HEK293T (cell line): ENCODE results near the gene PLPP2.

Source experiments
- CTCF ChIA-PET: fragments of 350-600 bp; formaldehyde crosslinking; extraction: SDS; loops from one replicate; lab custom pipeline; 2021; ENCODE audit warnings: antibody characterized with exemption, inconsistent platforms; lab: Yijun Ruan, JAX
- POLR2A ChIA-PET: fragments of 350-600 bp; formaldehyde crosslinking; extraction: SDS; loops from one replicate; lab custom pipeline; 2020; ENCODE audit warnings: antibody characterized with exemption, inconsistent platforms; lab: Yijun Ruan, JAX
- DNase-seq: peaks from one replicate; pipeline ENCODE4 v3.0.0; 2012; ENCODE audit warnings: mixed read lengths; ENCODE audit errors: extremely low spot score
- ARNT ChIP-seq: fragments of 450-650 bp; IDR thresholded peaks from 2 replicates; pipeline ENCODE4 v1.6.1; 2017; ENCODE audit warnings: mild to moderate bottlenecking
- BHLHE40 ChIP-seq: fragments of 450-650 bp; IDR thresholded peaks from 2 replicates; pipeline ENCODE4 v1.6.1; 2016; ENCODE audit warnings: mild to moderate bottlenecking, moderate library complexity, borderline replicate concordance
- CTBP1 ChIP-seq: fragments of 450-650 bp; IDR thresholded peaks from 2 replicates; pipeline ENCODE4 v1.6.1; 2016; ENCODE audit warnings: borderline replicate concordance
- ELF4 ChIP-seq: fragments of 450-650 bp; IDR thresholded peaks from 2 replicates; pipeline ENCODE4 v1.6.1; 2017; ENCODE audit warnings: antibody characterized with exemption
- FOXA1 ChIP-seq: fragments of 450-650 bp; IDR thresholded peaks from 2 replicates; pipeline ENCODE4 v1.6.1; 2016; ENCODE audit warnings: mild to moderate bottlenecking
- FOXK2 ChIP-seq: fragments of 450-650 bp; IDR thresholded peaks from 2 replicates; pipeline ENCODE4 v1.6.1; 2016; ENCODE audit warnings: mild to moderate bottlenecking
- FOXM1 ChIP-seq: fragments of 450-650 bp; IDR thresholded peaks from 2 replicates; pipeline ENCODE4 v1.6.1; 2017; ENCODE audit warnings: mild to moderate bottlenecking, borderline replicate concordance
- HDGF ChIP-seq: fragments of 450-650 bp; IDR thresholded peaks from 2 replicates; pipeline ENCODE4 v1.6.1; 2017; ENCODE audit warnings: antibody characterized with exemption, borderline replicate concordance
- L3MBTL2 ChIP-seq: fragments of 450-650 bp; conservative IDR thresholded peaks from 2 replicates; pipeline ENCODE4 v1.6.1; 2016; ENCODE audit warnings: mild to moderate bottlenecking
- LEF1 ChIP-seq: fragments of 450-650 bp; IDR thresholded peaks from 2 replicates; pipeline ENCODE4 v1.6.1; 2017; ENCODE audit warnings: mild to moderate bottlenecking, borderline replicate concordance
- NFRKB ChIP-seq: fragments of 450-650 bp; IDR thresholded peaks from 2 replicates; pipeline ENCODE4 v1.6.1; 2016; ENCODE audit warnings: mild to moderate bottlenecking, moderate library complexity
- SP1 ChIP-seq: fragments of 450-650 bp; IDR thresholded peaks from 2 replicates; pipeline ENCODE4 v1.6.1; 2017
- SUZ12 ChIP-seq: fragments of 450-650 bp; IDR thresholded peaks from 2 replicates; pipeline ENCODE4 v1.6.1; 2016; ENCODE audit warnings: mild to moderate bottlenecking
- TARDBP ChIP-seq: fragments of 450-650 bp; IDR thresholded peaks from 2 replicates; pipeline ENCODE4 v1.6.1; 2016
- ZNF384 ChIP-seq: fragments of 450-650 bp; IDR thresholded peaks from 2 replicates; pipeline ENCODE4 v1.6.1; 2016
- TF ChIP-seq, protein P1 (sequence below): fragments of 450-650 bp; IDR thresholded peaks from 2 replicates; pipeline ENCODE4 v1.6.1; 2016

PLPP2 gene

DNA sequence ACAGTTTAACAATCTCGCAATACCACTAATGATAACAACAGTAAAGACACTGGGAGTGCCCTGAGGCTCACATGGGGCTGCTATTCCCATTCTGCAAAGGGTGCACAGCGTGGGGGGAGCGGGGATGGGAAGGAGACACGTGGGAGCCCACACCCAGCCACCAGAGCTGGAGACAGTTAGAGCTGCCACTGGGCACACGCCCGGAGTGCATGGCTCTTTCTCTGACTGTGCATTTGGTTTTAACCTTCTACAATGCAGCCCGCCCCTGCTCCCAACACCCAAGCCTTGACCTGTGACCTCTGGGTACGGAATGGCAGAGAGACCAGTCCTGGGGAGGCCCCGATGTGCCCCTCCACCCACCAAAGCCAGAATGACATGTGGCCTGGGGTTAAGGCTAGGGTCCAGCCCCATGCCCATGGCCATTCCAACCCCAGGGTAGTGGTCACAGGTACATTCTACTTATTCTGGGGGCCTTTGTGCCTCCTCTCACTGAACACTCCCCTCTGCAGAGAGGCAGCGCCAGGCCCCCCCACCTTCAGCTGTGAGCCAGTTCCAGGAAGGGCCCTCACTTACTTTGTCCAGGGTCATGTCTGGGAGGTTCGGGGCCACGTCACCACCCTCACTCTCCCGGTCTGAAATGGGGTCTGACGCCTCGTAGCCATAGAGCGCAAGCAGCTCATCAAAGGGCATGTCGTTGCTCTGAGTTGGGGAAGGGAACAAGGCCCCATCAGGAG lies 36.3 kb upstream of the PLPP2 start:
- no peak for DNase-seq
- CTCF ChIA-PET: no interaction called here
- TF ChIP-seq TARDBP: no peak
- POLR2A ChIA-PET: interaction anchor here (1.2 kb wide), 1 partner anchor 16 kb away, joined by 3 read pairs; no protein-coding TSS in a partner anchor

GRCh38 chr19:326871-327270 lies 35.7 kb upstream of the PLPP2 start:
- no peak for DNase-seq
- ChIA-PET CTCF (no interaction called here), POLR2A (no interaction called here)
- TF ChIP-seq, protein P1, sequence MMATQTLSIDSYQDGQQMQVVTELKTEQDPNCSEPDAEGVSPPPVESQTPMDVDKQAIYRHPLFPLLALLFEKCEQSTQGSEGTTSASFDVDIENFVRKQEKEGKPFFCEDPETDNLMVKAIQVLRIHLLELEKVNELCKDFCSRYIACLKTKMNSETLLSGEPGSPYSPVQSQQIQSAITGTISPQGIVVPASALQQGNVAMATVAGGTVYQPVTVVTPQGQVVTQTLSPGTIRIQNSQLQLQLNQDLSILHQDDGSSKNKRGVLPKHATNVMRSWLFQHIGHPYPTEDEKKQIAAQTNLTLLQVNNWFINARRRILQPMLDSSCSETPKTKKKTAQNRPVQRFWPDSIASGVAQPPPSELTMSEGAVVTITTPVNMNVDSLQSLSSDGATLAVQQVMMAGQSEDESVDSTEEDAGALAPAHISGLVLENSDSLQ: no peak
- TF ChIP-seq LEF1: no peak
- no peak for TF ChIP-seq FOXK2

DNA sequence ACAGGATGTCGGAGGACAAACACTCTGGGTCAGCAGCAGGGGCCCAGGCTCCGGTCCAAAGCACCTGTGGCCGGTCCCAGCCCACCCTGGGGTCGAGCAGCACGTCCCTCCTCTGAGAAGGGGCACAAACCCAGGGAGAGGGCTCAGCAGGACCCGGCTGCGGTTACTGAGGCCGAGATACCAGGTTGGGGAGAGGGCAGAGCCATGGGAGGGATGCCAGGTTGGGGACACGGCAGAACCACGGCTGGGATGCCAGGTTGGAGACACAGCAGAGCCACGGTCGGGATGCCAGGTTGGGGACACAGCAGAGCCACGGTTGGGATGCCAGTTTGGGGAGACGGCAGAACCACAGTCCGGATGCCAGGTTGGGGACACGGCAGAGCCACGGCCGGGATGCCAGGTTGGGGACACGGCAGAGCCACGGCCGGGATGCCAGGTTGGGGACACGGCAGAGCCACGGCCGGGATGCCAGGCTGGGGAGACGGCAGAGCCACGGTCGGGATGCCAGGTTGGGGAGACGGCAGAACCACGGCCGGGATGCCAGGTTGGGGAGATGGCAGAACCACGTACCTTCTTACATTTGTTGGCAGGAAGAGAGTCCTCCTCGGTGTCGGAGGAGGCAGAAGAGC lies 34.8 kb upstream of the PLPP2 start:
- CTCF ChIA-PET: no interaction called here
- DNase-seq: no peak
- TF ChIP-seq ELF4: no peak
- TF ChIP-seq FOXM1: no peak
- POLR2A ChIA-PET: no interaction called here

DNA sequence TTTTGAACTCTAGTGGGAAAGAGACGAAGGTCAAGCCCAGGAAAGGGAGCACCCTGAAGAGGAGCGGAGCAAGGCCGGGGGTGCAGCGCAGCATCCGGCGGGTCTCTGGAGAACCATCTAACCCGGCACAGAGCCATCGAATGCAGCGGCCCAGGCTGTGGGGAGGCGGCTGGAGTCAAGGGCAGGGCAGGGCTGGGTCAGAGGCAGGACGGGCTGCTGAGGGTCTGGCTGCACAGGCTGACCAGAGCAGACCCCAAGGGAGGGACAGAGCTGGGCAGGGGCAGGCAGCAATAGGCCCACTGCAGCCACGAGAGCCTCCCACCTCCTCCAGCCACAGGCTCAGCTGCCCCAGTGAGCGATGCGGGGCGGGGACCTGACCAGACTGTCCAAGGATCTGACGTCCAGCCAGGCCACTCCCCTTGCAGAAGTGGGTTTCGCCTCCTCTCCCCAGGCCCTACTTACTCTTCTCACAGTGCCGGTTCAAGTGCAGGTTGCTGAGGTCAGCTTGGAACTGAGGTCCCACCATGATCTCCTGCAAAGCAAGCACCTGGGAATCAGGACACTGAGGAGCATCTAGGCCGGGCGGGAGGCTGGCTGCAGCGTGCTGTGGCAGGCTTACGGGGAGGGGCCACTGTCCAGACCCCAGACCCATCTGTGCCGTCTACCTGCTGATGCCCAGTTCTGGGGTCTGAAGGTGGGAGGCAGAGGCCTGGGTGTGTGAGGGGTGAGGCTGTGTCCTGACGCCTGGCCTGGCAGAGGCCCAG lies 34.2 kb upstream of the PLPP2 start:
- POLR2A ChIA-PET: no interaction called here
- CTCF ChIA-PET: no interaction called here

GRCh38 chr19:324716-325115 lies 33.5 kb upstream of the PLPP2 start:
- no peak for DNase-seq
- TF ChIP-seq, protein P1: no peak
- no peak for TF ChIP-seq FOXA1
- ChIA-PET POLR2A (no interaction called here), CTCF (no interaction called here)

More for the DNA sequence above, 34.2 kb upstream of the PLPP2 start:
- TF ChIP-seq LEF1 (no peak), L3MBTL2 (no peak), TARDBP (no peak), ARNT (no peak)
- no peak for DNase-seq

- no peak for DNase-seq
- CTCF ChIA-PET: no interaction called here
- TF ChIP-seq, protein P1: no peak
- TF ChIP-seq L3MBTL2 (no peak), CTBP1 (no peak), BHLHE40 (no peak), ZNF384 (no peak), LEF1 (no peak), NFRKB (no peak), SUZ12 (no peak), HDGF (no peak), ARNT (no peak), ELF4 (no peak), FOXM1 (no peak), FOXA1 (no peak), SP1 (no peak)
- POLR2A ChIA-PET: no interaction called here
Measured at GRCh38 chr19:322616-323015, 31.4 kb upstream of the PLPP2 start.

DNA sequence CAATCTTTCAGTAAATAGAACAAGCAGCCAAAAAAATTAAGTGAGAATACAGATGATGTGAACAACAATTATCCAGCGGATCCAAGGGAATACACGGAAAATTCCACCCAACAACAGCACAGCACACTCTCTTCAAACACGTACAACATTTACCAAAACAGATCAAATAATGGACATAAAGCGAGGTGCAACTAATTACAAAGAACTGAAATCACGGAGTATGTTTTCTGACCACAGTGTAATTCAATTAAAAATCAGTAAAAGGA lies 27.2 kb upstream of the PLPP2 start:
- no peak for DNase-seq
- ChIA-PET CTCF (no interaction called here), POLR2A (no interaction called here)
- TF ChIP-seq SP1: no peak
- TF ChIP-seq ARNT: no peak
- no peak for TF ChIP-seq FOXM1
- no peak for TF ChIP-seq LEF1
- TF ChIP-seq, protein P1: no peak
- TF ChIP-seq NFRKB: no peak
- no peak for TF ChIP-seq HDGF
- no peak for TF ChIP-seq SUZ12
- TF ChIP-seq ZNF384: no peak
- no peak for TF ChIP-seq BHLHE40
- TF ChIP-seq FOXK2: no peak
- TF ChIP-seq CTBP1: no peak
- no peak for TF ChIP-seq FOXA1
- no peak for TF ChIP-seq ELF4
